Transverse colon (tissue), 4 donors: ENCODE measurements around the gene SMG6. TPM values are rescaled to one million over a fixed set of nuclear protein-coding genes. Genes with fewer than 3 reads are reported as not detected.
A peak's percentile ranks its signal among the peaks of the same experiment; 100 is the strongest.

Source experiments
- DNase-seq: peaks from one replicate; pipeline ENCODE4 v3.0.0-alpha.2; 2019
- H3K27ac ChIP-seq, 4 donors: fragments of 200-600 bp; sonication (generic); 2 replicates each; pipeline ENCODE4 v1.5.1; 2016 to 2018; ENCODE audit warnings: inconsistent platforms in 4 of 4
- H3K27me3 ChIP-seq: fragments of 200-600 bp; sonication (generic); 2 replicates; pipeline ENCODE4 v1.5.1; 2017; ENCODE audit warnings: inconsistent platforms
- H3K36me3 ChIP-seq, 4 donors: fragments of 200-600 bp; sonication (generic); 2 replicates each; pipeline ENCODE4 v1.5.1; 2017 to 2019; ENCODE audit warnings: inconsistent platforms in 4 of 4
- H3K4me1 ChIP-seq, 4 donors: fragments of 200-600 bp; sonication (generic); 2 replicates each; pipeline ENCODE4 v1.5.1; 2017 to 2020; ENCODE audit warnings: inconsistent platforms in 4 of 4
- H3K4me3 ChIP-seq, 4 donors: fragments of 200-600 bp; sonication (generic); 1 replicate in 1 of 4; 2 replicates in 3 of 4; pipeline versions ENCODE4 v1.5.1 to v1.6.1; 2017 to 2019; ENCODE audit warnings: inconsistent platforms in 4 of 4
- H3K9me3 ChIP-seq, 2 donors: fragments of 200-600 bp; sonication (generic); 2 replicates each; pipeline ENCODE4 v1.5.1; 2017 to 2019; ENCODE audit warnings: inconsistent platforms in 2 of 2
- EP300 ChIP-seq: sonication (generic); formaldehyde crosslinking; IDR thresholded peaks from one replicate; pipeline ENCODE4 v1.6.1; 2017; ENCODE audit warnings: antibody characterized with exemption, low read depth
- POLR2A ChIP-seq: fragments of 450-650 bp; IDR thresholded peaks from one replicate; pipeline ENCODE4 v1.6.1; 2016; ENCODE audit warnings: antibody characterized with exemption, mild to moderate bottlenecking, moderate library complexity
- POLR2AphosphoS5 ChIP-seq, 3 donors: sonication (generic); formaldehyde crosslinking; IDR thresholded peaks; one replicate each; pipeline ENCODE4 v1.6.1; 2016; ENCODE audit warnings: antibody characterized with exemption in 3 of 3
- WGBS, 2 donors: methylation state at CpG; one replicate each; pipeline ENCODE4 v1.1.5; 2018; ENCODE audit warnings: low coverage in 1 of 2; 5-methylcytosine and 5-hydroxymethylcytosine counted together
- in situ Hi-C, 4 donors: fragments of 200-750 bp; cut with MboI; loops; one replicate each; pipeline versions ENCODE4 v1.15.0 to v1.15.1; 2017; ENCODE audit warnings: low sequenced_read_pairs in 3 of 4, low pct_ligation_motif_present in 1 of 4, low pct_unique_long_range_greater_than_20kb in 1 of 4
- intact Hi-C: fragments of 100-400 bp; cut with DNase I; formaldehyde crosslinking; loops from one replicate; pipeline ENCODE4 v1.15.1; 2023; ENCODE audit warnings: low total_unique reads
- total RNA-seq, 4 donors: library from RNA; depleted of rRNA; stranded (reverse); fragments of >200 nt; gene quantifications; one replicate each; pipeline ENCODE4 v1.1.0, GENCODE V29; 2016
- TF ChIP-seq, protein P1 (sequence below), 5 experiments: fragments of 200-600 bp in 3 of 5; fragments of 450-650 bp in 2 of 5; sonication (generic) in 3 of 5; IDR thresholded peaks; 1 replicate in 2 of 5; 2 replicates in 3 of 5; pipeline ENCODE4 v1.5.1; 2016 to 2017; ENCODE audit warnings: antibody characterized with exemption in 5 of 5, inconsistent platforms in 3 of 5, mild to moderate bottlenecking in 2 of 5, moderate library complexity in 1 of 5

SMG6 gene
- total RNA-seq, 4 donors from 2014 or later: 28.6 to 112 (median 39.1) TPM

GRCh38 chr17:2336852-2337543, 33.4 kb upstream of the SMG6 start, which contains the start of gene SGSM2:
TSS of gene SGSM2 (plus strand) at chr17:2337501. CDS start at chr17:2337689, 188 bp downstream.
- peaks cover 6 to 24% (median 17%) of the 10 kb centered on the region in 4 donors for H3K4me1 ChIP-seq
- H3K27me3 ChIP-seq: no peaks in the 10 kb centered on the region
- peak; percentile 65 for DNase-seq
- in situ Hi-C loops (no loop called here), intact Hi-C loops (no loop called here)
- H3K9me3 ChIP-seq: no peaks in the 10 kb centered on the region
- peak within 1 kb of the TSS; percentile 67 to 98 (median 81) for H3K4me3 ChIP-seq
- TF ChIP-seq POLR2A (no peak), POLR2AphosphoS5 (IDR thresholded peaks at IDR 0.05) (peak in 1 of 3 donors; percentile 37)
- H3K36me3 ChIP-seq: peaks cover 0 to 25% (median 5%) of the 10 kb centered on the region in 4 donors
- H3K27ac ChIP-seq: peak within 1 kb of the TSS; percentile 92 to 95 (median 94)
- 0% methylated on average over 24 of the region's 77 CpGs; no CpG with 5 or more reads in 1 of the 2 donors for WGBS, 2 donors

- peak within 1 kb of the TSS; percentile 67 to 98 (median 81) for H3K4me3 ChIP-seq
- H3K27me3 ChIP-seq: no peaks in the 10 kb centered on the region
- no peaks in the 10 kb centered on the region for H3K9me3 ChIP-seq
- TF ChIP-seq EP300 (no peak), POLR2A (peak; percentile 87), POLR2AphosphoS5 (IDR thresholded peaks at IDR 0.05) (peak; percentile 93 to 97 (median 97))
- TF ChIP-seq, protein P1, sequence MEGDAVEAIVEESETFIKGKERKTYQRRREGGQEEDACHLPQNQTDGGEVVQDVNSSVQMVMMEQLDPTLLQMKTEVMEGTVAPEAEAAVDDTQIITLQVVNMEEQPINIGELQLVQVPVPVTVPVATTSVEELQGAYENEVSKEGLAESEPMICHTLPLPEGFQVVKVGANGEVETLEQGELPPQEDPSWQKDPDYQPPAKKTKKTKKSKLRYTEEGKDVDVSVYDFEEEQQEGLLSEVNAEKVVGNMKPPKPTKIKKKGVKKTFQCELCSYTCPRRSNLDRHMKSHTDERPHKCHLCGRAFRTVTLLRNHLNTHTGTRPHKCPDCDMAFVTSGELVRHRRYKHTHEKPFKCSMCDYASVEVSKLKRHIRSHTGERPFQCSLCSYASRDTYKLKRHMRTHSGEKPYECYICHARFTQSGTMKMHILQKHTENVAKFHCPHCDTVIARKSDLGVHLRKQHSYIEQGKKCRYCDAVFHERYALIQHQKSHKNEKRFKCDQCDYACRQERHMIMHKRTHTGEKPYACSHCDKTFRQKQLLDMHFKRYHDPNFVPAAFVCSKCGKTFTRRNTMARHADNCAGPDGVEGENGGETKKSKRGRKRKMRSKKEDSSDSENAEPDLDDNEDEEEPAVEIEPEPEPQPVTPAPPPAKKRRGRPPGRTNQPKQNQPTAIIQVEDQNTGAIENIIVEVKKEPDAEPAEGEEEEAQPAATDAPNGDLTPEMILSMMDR (IDR thresholded peaks at IDR 0.05): peak in 1 of 5 experiments; percentile 26
- H3K36me3 ChIP-seq: peaks cover 0 to 32% (median 8%) of the 10 kb centered on the region in 4 donors
- H3K4me1 ChIP-seq: peaks cover 6 to 24% (median 17%) of the 10 kb centered on the region in 4 donors
- peak; percentile 93 for DNase-seq
- intact Hi-C loops (no loop called here), in situ Hi-C loops (no loop called here)
- H3K27ac ChIP-seq: peak within 1 kb of the TSS; percentile 92 to 95 (median 94)
- 0% methylated on average over 29 of the region's 48 CpGs; no CpG with 5 or more reads in 1 of the 2 donors for WGBS, 2 donors
These were observed 32.7 kb upstream of the SMG6 start, which contains the start of gene TSR1 for GRCh38 chr17:2336215-2336851. TSS of gene TSR1 (minus strand) at chr17:2336457. CDS start at chr17:2336427, 30 bp downstream.

DNA sequence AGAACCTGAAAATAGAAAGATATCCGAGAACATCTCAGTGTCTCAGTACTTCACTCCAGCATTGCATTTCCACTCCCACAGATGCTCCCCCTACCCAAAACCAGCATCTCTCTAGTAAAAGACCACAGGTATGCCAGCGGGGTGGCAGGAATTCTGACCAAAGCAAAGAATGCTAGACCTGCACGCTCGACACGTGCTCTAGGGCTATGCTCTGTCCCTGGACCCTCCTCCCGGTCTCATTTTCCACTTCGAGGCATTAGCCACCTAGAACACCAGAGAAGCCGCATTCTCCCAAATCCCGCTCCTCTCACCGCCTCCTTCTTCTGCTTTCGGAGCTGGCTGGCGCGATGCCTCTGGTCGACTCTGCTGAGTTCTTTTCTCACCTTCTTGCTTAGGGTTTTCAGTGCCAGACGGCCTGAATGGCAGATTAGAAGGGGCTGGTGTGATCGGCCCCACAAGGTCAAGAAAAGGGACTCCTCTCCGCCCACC, 32.2 kb upstream of the SMG6 start:
- in situ Hi-C loops: no loop called here
- Histone ChIP-seq H3K27ac (peak overlapping the region; percentile 92 to 95 (median 94)), H3K36me3 (peaks cover 0 to 37% (median 11%) of the 10 kb centered on the region in 4 donors), H3K27me3 (no peaks in the 10 kb centered on the region), H3K9me3 (no peaks in the 10 kb centered on the region), H3K4me1 (peaks cover 6 to 24% (median 17%) of the 10 kb centered on the region in 4 donors), H3K4me3 (peak overlapping the region; percentile 35 to 98 (median 81))
- intact Hi-C loops: no loop called here
- TF ChIP-seq POLR2A (no peak), POLR2AphosphoS5 (IDR thresholded peaks at IDR 0.05) (no peak), EP300 (no peak)
- TF ChIP-seq, protein P1 (IDR thresholded peaks at IDR 0.05): no peak
- 1% methylated on average over 17 of the region's 17 CpGs; no CpG with 5 or more reads in 1 of the 2 donors for WGBS, 2 donors
- DNase-seq: peak; percentile 11

DNA sequence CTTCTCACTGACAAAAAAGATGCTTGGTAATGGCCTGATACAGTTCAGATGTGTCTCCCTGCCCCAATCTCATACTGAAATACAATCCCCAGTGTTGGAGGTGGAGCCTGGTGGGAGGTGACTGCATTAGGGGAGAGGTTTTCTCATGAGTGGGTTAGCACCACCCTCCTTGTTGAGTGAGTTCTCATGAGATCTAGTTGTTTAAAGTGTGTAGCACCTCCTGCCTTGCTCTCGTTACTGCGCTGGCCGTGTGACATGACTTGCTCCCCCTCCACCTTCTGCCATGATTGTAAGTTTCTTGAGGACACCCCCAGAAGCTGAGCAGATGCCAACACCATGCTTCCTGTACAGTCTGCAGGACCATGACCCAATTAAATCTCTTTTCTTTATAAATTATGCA, 27.7 kb upstream of the SMG6 start:
- no peaks in the 10 kb centered on the region for H3K9me3 ChIP-seq
- H3K4me1 ChIP-seq: peaks cover 6 to 13% (median 10%) of the 10 kb centered on the region in 4 donors
- in situ Hi-C loops: no loop called here
- no peak overlapping the region for H3K4me3 ChIP-seq
- intact Hi-C loops: no loop called here
- no peak for TF ChIP-seq POLR2AphosphoS5 (IDR thresholded peaks at IDR 0.05)
- TF ChIP-seq POLR2A: no peak
- TF ChIP-seq, protein P1 (IDR thresholded peaks at IDR 0.05): no peak
- no peak for TF ChIP-seq EP300
- H3K36me3 ChIP-seq: peaks cover 0 to 67% (median 23%) of the 10 kb centered on the region in 4 donors
- no peak overlapping the region for H3K27ac ChIP-seq
- H3K27me3 ChIP-seq: no peaks in the 10 kb centered on the region
- DNase-seq: no peak
- WGBS, 2 donors: 81% methylated on average over 3 of the region's 3 CpGs; no CpG with 5 or more reads in 1 of the 2 donors
